ENCODE measurements around the gene GLT6D1. TPM values are rescaled to one million over a fixed set of nuclear protein-coding genes. Genes with fewer than 3 reads are reported as not detected.

The GLT6D1 gene
- total RNA-seq, 1 experiment from 2014 or later = not detected

- DNase-seq (ENCODE audit: low read depth, low spot score) (no peak), ATAC-seq (no peak)
- Histone ChIP-seq H3K27ac (ENCODE audit: low read length) (no peak overlapping the region), H3K4me1 (ENCODE audit: control insufficient read depth, insufficient read depth, low read length) (no peaks in the 10 kb centered on the region), H3K36me3 (ENCODE audit: control insufficient read depth, insufficient read depth, low read length) (no peaks in the 10 kb centered on the region), H3K9me3 (ENCODE audit: control insufficient read depth, insufficient read depth, low read depth, low read length) (no peaks in the 10 kb centered on the region), H3K27me3 (ENCODE audit: control insufficient read depth, insufficient read depth, low read length) (no peaks in the 10 kb centered on the region), H3K4me3 (ENCODE audit: low read depth in 2 of 2, low read length in 2 of 2) (no peak overlapping the region)
- CTCF ChIA-PET = interaction anchor here (0.6 kb wide), 1 partner anchor 71 kb away, joined by 3 read pairs; no protein-coding TSS in a partner anchor
- intact Hi-C loops (cut with micrococcal nuclease; ENCODE audit: unreplicated experiment) = no loop called here
- TF ChIP-seq SIN3A (IDR thresholded peaks at IDR 0.05; ENCODE audit: borderline replicate concordance, insufficient read depth, low read depth, low read length) (no peak), TCF7L2 (IDR thresholded peaks at IDR 0.05; ENCODE audit: low read depth, low read length) (no peak), POLR2AphosphoS5 (IDR thresholded peaks at IDR 0.05; ENCODE audit: low read depth, low read length) (no peak)
- TF ChIP-seq, protein P1, sequence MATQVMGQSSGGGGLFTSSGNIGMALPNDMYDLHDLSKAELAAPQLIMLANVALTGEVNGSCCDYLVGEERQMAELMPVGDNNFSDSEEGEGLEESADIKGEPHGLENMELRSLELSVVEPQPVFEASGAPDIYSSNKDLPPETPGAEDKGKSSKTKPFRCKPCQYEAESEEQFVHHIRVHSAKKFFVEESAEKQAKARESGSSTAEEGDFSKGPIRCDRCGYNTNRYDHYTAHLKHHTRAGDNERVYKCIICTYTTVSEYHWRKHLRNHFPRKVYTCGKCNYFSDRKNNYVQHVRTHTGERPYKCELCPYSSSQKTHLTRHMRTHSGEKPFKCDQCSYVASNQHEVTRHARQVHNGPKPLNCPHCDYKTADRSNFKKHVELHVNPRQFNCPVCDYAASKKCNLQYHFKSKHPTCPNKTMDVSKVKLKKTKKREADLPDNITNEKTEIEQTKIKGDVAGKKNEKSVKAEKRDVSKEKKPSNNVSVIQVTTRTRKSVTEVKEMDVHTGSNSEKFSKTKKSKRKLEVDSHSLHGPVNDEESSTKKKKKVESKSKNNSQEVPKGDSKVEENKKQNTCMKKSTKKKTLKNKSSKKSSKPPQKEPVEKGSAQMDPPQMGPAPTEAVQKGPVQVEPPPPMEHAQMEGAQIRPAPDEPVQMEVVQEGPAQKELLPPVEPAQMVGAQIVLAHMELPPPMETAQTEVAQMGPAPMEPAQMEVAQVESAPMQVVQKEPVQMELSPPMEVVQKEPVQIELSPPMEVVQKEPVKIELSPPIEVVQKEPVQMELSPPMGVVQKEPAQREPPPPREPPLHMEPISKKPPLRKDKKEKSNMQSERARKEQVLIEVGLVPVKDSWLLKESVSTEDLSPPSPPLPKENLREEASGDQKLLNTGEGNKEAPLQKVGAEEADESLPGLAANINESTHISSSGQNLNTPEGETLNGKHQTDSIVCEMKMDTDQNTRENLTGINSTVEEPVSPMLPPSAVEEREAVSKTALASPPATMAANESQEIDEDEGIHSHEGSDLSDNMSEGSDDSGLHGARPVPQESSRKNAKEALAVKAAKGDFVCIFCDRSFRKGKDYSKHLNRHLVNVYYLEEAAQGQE (IDR thresholded peaks at IDR 0.05; ENCODE audit: insufficient read depth in 1 of 2, low read depth in 2 of 2, low read length in 1 of 2) = no peak
- TF ChIP-seq, protein P2, sequence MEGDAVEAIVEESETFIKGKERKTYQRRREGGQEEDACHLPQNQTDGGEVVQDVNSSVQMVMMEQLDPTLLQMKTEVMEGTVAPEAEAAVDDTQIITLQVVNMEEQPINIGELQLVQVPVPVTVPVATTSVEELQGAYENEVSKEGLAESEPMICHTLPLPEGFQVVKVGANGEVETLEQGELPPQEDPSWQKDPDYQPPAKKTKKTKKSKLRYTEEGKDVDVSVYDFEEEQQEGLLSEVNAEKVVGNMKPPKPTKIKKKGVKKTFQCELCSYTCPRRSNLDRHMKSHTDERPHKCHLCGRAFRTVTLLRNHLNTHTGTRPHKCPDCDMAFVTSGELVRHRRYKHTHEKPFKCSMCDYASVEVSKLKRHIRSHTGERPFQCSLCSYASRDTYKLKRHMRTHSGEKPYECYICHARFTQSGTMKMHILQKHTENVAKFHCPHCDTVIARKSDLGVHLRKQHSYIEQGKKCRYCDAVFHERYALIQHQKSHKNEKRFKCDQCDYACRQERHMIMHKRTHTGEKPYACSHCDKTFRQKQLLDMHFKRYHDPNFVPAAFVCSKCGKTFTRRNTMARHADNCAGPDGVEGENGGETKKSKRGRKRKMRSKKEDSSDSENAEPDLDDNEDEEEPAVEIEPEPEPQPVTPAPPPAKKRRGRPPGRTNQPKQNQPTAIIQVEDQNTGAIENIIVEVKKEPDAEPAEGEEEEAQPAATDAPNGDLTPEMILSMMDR (IDR thresholded peaks at IDR 0.05) = no peak
- in situ Hi-C loops (cut with HindIII; ENCODE audit: low pct_unique_long_range_greater_than_20kb, low sequenced_read_pairs) = no loop called here
- BruUV-seq (replicated peaks) = no TSS peak
- POLR2A ChIA-PET = no interaction called here
Observed at GRCh38 chr9:135687216-135687615, 47.9 kb upstream of the GLT6D1 start.

DNA sequence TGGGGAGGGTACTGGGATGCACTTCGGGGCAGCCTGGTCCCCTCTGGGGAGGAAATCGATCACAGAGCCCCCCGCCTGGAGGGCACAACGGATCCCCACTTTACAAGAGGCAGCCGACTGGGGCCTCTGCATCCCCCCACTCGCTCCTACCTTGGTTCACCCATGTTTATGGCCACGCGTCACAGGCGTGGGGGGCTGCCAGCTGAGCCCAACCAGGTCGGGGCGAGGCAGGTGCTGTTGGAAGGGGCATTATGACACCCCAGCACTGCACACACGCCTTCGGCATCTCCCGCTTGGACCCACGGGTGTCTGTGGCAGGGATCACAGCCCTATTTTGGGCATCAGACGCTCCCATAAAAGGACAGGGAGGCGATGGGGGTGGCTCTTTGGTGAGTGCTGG lies 45.4 kb upstream of the GLT6D1 start:
- in situ Hi-C loops (cut with HindIII; ENCODE audit: low pct_unique_long_range_greater_than_20kb, low sequenced_read_pairs) (no loop called here), intact Hi-C loops (cut with micrococcal nuclease; ENCODE audit: unreplicated experiment) (no loop called here)
- no peaks in the 10 kb centered on the region for H3K9me3 ChIP-seq (ENCODE audit: control insufficient read depth, insufficient read depth, low read depth, low read length)
- ChIA-PET CTCF (interaction anchor here (0.7 kb wide), 1 partner anchor 36 kb away, joined by 3 read pairs; no protein-coding TSS in a partner anchor), POLR2A (no interaction called here)
- H3K36me3 ChIP-seq (ENCODE audit: control insufficient read depth, insufficient read depth, low read length) = no peaks in the 10 kb centered on the region
- no TSS peak for BruUV-seq (replicated peaks)
- ATAC-seq (no peak), DNase-seq (ENCODE audit: low read depth, low spot score) (no peak)
- H3K4me1 ChIP-seq (ENCODE audit: control insufficient read depth, insufficient read depth, low read length) = no peaks in the 10 kb centered on the region
- H3K27ac ChIP-seq (ENCODE audit: low read length) = no peak overlapping the region
- no peaks in the 10 kb centered on the region for H3K27me3 ChIP-seq (ENCODE audit: control insufficient read depth, insufficient read depth, low read length)
- H3K4me3 ChIP-seq (ENCODE audit: low read depth in 2 of 2, low read length in 2 of 2) = no peak overlapping the region
- TF ChIP-seq, protein P2 (IDR thresholded peaks at IDR 0.05) = no peak
- TF ChIP-seq SIN3A (IDR thresholded peaks at IDR 0.05; ENCODE audit: borderline replicate concordance, insufficient read depth, low read depth, low read length) (no peak), POLR2AphosphoS5 (IDR thresholded peaks at IDR 0.05; ENCODE audit: low read depth, low read length) (no peak), TCF7L2 (IDR thresholded peaks at IDR 0.05; ENCODE audit: low read depth, low read length) (no peak)
- TF ChIP-seq, protein P1 (IDR thresholded peaks at IDR 0.05; ENCODE audit: insufficient read depth in 1 of 2, low read depth in 2 of 2, low read length in 1 of 2) = no peak
